Astrocyte of the spinal cord (primary cell): ENCODE measurements around the gene UVSSA.

Experiments used
- DNase-seq: peaks from one replicate; pipeline ENCODE4 v3.0.0; 2011; ENCODE audit warnings: low read depth, low spot score
- H3K4me3 ChIP-seq: 2 replicates; pipeline ENCODE4 v1.5.1; 2011; ENCODE audit warnings: low read depth, mild to moderate bottlenecking, low read length, moderate library complexity
- CTCF ChIP-seq: IDR thresholded peaks from 2 replicates; pipeline ENCODE4 v1.5.1; 2012; ENCODE audit warnings: low read depth, mild to moderate bottlenecking, low read length, inconsistent platforms
- in situ Hi-C: cut with HindIII; loops from 2 replicates; pipeline ENCODE4 v1.10.0; 2017; ENCODE audit warnings: low sequenced_read_pairs

The UVSSA gene

GRCh38 chr4:1404573-1405253, 57.7 kb downstream of the UVSSA start:
- H3K4me3 ChIP-seq: no peak overlapping the region
- DNase-seq: no peak
- in situ Hi-C loops: no loop called here
- TF ChIP-seq CTCF: no peak

DNA sequence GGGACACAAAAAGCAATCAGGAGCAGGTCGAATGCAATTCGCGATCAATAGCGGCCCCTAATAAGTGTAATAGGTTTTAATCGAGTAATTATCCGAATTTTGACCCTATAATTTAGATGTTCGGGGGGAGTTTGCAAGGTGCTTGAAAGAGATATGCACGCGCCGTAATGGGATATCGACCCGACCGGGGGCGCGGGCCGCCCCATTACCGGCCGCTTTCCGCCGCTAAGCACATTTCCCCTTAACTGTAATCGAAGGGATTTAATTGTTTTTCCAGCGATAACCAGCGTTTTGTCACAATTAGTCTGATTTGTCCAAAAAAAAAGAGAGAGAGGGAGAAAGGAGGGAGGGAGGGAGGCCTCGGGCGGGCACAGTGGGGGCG, 58.2 kb downstream of the UVSSA start:
- in situ Hi-C loops: no loop called here
- H3K4me3 ChIP-seq: no peak overlapping the region
- TF ChIP-seq CTCF: no peak
- DNase-seq: no peak

GRCh38 chr4:1405636-1406393, 58.8 kb downstream of the UVSSA start:
- no peak for TF ChIP-seq CTCF
- in situ Hi-C loops: no loop called here
- no peak overlapping the region for H3K4me3 ChIP-seq
- no peak for DNase-seq

GRCh38 chr4:1406394-1406980, 59.5 kb downstream of the UVSSA start, which contains the start of gene NKX1-1:
Gene NKX1-1, minus strand, starts transcription at chr4:1406442. Its CDS starts 0 bp downstream, at chr4:1406442.
- in situ Hi-C loops: no loop called here
- no peak for TF ChIP-seq CTCF
- DNase-seq: no peak
- H3K4me3 ChIP-seq: no peak within 1 kb of the TSS

DNA sequence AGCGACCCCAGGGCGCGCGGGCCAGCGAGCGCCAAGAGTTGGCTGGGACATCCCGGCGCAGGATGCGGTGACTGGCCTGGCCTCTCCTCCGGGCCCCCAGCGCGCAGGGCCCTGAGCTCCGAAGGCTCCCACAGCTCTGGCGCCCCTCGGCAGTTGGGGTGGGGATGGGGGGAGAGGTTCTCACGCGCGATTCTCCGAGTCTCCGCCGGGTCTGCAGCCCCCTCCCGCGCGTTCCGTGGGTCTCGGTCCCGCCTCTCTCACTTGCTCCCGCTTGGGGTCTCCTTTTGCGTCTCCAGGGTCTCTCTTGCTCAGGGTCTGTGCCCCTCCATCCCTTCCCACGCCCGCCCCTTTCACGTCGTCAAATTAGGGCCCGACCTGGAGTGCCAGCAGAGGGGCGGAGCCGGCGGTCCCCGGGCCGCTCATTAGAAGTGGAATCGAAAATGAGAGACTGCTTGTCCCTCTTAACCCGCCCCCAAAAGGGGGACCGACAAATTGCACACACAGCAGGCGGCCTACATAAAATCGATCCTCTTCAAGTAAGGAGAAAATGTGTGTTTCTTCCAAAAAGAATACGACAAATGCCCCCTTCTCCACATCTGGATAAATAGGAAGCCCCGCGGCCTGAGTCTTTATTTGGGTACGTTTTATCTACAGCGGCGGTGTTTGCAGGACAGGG, 60.1 kb downstream of the UVSSA start:
- no peak for DNase-seq
- H3K4me3 ChIP-seq: no peak overlapping the region
- in situ Hi-C loops: no loop called here
- TF ChIP-seq CTCF: no peak

- in situ Hi-C loops: no loop called here
- H3K4me3 ChIP-seq: no peak overlapping the region
- no peak for TF ChIP-seq CTCF
- no peak for DNase-seq
These were observed 60.8 kb downstream of the UVSSA start for GRCh38 chr4:1407657-1408333.
